Activated CD8-positive, alpha-beta memory T cell treated with anti-CD3 and anti-CD28 coated beads for 24 hours (primary cell): ENCODE results near the gene ART1.
"Not testable (repeated sequence)": the region's sequence is repeated elsewhere in the genome, so short reads cannot be mapped to it uniquely, and the experiment has no call there.

Experiments
- DNase-seq: peaks from one replicate; pipeline ENCODE4 v3.0.0-alpha.2; 2020

Gene ART1

DNA sequence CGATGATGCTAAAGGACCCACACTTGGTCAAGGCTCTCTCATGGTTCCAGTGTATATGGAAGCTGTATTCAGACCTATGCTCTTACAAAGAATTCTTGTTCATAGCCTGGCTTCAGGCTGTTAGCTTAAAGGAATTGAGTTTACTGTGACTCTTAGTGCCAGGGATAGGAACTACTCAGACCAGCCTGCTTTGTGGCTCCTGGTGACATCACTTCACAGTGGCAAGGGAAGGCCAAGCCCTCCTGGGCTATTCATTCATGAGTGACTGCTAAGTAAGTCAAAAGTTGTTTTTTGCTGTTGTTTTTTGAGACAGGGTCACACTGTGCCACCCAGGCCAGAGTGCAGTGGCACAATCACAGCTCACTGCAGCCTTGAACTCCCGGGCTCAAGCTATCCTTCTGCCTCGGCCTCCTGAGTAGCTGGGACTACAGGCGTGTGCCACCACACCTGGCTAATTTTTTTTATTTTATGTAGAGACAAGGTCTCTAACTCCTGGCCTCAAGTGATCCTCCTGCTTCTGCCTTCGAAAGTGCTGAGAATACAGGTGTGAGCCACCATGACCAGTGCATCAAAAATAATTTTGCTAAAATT lies 12.8 kb upstream of the ART1 start:
- no peak for DNase-seq

DNA sequence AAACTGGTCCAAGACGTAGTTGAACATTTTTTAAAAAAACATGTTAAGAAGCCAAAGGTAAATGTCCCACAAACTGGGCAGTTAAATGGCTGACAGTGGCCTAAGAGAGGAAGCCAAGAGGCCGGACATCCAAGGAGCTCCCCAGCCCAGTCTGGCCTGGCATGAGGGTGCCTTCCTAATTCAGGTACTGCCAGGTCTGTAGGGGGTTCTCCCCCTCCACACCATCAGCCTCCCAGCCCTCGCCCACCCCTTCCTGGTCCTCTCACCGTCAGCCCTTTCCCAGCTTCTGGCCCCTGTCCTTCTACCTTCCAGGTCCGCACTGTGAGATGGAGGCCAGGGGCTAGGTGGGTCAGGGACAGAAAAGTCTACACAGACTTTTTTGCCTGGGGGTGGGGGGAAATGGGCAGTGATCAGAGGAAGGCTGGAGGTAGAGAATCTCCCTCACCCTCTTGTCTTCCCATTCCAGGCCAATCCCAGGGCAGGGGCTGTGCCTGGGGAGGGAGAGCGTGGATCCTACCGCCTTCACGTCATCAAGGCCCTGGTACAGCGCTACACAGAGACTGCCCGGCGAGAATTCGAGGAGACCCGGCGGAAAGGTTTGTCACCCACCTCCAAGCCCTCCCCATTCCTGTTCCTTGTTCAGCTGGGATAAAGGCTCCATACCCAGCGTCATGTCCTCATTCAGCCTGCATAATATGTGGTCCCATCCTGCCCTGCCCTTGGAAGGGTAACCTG lies 9.1 kb upstream of the ART1 start:
- no peak for DNase-seq

DNA sequence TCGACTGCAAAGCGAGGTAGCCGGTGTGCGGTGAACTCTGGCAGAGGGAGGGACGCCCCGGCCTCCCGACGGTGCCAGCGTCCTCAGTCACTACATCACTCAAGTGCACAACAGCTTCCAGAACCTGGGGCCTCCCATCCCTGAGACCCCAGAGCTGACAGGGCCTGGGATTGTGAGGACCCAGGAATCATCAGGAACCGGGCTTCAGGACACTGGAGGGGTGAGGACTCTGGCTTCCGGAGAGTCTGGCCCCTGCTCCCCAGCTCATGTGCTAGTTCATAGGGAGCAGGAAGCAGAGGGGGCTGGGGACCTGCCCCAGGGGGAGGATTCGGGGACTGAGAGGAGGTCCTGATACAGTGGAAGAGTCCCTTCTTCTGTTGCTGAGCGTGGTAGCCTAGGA lies 7.7 kb upstream of the ART1 start:
- DNase-seq: no peak

DNA sequence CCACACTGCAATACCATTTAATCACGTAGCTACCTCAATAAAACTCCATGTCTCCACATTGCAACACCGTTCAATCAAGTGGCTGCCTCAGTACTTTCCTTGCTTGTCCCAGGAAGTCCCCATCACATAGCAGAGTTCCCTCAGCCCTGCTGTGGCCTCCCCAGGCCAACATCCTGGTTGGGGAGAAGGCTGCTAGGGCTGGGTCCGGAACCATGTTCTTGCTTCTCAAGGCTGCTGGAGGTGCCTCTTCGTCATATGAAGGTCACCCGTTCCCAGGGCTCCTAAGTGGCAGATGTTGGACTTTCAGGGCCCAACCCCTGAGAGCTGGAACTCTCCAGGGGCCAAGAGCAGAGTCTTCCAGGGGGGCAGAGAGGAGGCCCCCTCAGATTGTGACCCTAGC lies 6.4 kb upstream of the ART1 start:
- no peak for DNase-seq

DNA sequence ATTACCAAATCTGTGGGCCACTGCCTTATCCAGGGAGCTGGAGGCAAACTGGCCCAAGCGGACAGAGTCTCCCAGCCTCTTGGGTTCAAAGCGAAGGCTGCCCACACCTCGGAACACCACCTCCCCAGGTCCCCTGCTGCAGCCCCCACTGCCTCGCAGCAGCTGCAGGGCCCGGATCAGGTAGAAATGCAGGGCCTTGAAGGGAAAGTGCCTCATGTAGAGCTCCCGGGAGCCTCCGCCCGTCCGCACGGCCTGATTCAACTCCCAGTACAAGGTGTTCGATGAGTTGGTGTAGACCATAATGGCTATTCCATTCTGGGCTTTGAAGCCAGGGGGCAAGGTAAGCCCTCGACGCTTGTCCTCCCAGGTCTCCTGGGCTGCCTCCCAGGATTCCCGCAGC lies 5.1 kb upstream of the ART1 start:
- DNase-seq: no peak

DNA sequence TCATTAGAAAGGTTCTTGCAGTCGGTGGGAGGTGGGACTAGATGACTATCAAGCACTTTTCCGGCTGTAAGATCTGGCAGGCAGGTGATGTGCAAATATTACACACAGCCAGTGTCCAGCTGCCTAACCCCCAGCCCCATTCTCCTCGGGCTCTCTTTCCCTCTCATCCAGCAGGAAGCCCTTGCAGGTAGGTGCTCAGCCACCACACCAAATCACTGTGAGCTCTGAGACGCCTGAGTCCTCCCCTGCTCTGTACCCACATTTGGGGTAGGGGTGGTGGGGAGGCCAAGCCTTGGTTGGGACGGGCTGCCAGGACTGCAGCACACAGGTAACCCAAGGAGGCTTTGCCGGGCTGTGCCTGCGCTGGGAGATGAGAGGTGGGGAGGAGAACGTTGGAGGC lies 3.7 kb upstream of the ART1 start:
- DNase-seq: no peak

DNA sequence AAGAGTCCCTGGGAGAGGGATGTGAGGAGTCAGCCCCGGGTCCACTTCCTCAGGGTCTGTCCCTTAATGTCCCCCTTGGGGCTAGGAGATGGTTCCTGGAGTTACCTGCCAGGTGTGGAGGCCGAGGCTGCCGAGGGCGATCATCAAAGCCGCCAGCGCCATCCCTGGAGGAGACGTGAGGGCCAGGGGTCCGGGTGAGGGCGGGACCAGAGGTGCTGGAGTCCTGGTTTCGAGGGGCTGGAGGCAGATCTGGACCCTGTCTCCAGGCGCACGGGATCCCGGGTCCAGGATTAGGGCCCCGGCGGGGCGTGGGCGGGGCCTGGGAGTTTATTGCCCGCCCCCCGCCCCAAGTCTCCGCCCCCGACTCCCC lies 3.2 kb upstream of the ART1 start, which contains the start of gene ART5:
Gene ART5 (minus strand): TSS at position 292 of the 370 bp plus-strand sequence. CDS start 130 bp downstream, at position 162.
- DNase-seq: peak; percentile 59

DNA sequence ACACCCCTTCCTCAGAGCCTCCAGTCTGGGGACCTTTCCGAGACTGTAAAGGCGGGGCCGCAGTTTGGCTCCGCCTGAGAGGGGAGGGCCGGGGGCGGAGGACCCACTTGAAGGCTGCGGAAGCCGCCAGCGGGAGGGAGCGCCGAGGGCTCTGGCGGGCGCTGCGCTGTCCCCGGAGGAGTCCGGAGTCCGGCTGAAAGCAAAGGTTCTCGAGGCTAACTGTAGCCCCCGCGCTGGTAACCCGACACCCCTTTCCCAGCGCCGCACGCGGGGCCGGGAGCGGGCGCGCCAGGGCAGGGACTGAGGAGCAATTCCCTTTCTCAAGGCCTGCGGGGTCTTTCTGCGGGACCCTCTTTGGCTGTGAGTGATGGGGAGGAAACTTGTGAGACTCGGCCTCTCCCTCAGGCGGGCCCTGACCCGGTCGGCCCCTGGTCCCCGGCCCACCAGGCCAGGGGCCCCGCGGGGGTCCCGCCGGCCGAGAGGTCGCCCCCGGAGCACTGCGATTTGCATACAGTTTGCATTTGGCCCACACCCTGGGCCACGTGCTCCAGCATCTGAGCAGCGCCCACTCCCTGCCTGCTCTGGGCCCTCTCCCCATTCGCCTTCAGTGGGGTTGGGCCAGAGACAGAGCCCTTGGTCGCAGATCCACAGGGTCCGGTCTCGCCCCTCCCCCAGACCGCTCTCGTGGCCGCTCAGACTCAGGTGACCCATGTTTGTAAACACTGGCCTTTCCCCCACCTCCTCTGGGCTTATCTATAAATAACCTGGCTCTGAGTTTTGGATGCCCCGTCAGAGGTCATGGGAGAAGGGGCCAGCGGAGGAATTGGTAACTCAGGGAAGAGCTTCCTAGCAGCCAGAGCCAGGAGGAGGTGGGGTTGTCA lies 2.6 kb upstream of the ART1 start:
- peak; percentile 89 for DNase-seq

DNA sequence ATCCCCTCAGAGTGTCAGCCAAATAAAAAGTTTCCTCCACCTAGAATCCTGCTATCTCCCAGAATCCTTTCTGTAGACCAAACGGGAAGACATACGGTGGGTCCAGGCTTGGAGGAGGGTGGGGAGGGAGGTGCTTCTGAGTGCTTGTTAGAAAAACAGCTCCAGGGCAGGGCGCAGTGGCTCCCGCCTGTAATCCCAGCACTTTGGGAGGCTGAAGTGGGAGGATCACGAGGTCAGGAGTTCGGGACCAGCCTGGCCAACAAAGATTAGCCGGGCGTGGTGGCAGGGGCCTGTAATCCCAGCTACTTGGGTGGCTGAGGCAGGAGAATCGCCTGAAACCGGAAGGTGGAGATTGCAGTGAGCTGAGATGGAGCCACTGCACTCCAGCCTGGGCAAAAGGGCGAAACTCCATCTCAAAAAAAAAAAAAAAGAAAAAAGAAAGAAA lies 1.8 kb upstream of the ART1 start:
- not testable (repeated sequence) for DNase-seq

DNA sequence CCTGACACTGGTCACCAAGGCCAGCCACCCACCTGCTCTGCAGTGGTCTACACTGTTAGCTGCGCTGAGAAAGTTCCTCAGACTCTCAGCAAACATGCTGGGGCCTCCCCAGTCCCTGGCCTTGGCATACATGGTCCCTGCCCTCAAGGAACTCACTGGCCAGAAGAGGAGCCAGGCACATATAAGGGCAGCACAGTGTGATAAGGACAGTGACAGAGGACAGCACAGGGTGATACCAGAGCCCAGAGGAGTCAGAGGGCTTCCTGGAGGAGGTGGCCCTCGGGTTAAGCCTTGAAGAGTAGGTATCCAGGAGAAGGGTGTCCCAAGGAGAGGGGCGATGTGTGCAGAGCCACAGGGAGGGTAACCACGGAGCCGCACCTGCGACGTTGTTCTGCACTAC lies 624 bp downstream of the ART1 start:
- no peak for DNase-seq

DNA sequence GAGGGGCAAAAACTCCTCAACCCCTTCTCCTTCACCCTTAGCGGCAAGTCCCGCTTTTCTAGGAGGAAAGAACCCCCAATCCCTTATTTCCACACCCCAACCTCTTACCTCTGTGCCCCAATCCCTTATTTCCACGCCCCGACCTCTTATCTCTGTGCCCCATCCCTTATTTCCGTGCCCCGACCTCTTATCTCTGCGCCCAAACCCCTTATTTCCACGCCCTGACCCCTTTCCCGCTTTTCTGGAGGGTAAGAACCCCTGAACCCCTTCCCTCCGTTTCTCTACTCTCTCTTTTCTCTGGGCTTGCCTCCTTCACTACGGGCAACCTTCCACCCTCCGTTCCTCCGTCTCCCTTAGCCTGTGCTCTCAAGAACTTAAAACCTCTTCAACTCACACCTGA lies 3.9 kb downstream of the ART1 start:
- DNase-seq: not testable (repeated sequence)

DNA sequence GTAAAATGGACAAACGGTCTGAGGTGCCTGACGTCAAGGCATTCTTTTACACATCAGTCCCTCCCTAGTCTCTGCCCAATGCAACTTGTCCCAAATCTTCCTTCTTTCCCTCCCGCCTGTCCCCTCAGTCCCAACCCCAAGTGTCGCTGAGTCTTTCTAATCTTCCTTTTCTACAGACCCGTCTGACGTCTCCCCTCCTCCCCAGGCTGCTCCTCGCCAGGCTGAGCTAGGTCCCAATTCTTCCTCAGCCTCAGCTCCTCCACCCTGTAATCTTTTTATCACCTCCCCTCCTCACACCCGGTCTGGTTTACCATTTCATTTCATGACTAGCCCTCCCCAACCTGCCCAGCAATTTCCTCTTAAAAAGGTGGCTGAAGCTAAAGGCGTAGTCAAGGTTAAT lies 4.4 kb downstream of the ART1 start:
- not testable (repeated sequence) for DNase-seq

DNA sequence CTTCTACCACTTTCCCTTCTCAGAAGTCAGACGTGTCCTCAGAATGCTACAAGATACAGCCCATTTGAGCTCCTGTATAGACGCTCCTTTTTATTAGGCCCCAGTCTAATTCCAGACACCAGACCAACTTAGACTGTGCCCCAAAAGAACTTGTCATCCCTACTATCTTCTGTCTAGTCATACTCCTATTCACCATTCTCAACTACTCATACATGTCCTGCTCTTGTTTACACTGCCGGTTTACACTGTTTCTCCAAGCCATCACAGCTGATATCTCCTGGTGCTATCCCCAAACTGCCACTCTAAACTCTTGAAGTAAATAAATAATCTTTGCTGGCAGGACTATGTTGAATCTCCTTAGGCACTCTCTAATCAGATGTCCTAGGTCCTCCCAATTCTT lies 7.6 kb downstream of the ART1 start:
- not testable (repeated sequence) for DNase-seq

DNA sequence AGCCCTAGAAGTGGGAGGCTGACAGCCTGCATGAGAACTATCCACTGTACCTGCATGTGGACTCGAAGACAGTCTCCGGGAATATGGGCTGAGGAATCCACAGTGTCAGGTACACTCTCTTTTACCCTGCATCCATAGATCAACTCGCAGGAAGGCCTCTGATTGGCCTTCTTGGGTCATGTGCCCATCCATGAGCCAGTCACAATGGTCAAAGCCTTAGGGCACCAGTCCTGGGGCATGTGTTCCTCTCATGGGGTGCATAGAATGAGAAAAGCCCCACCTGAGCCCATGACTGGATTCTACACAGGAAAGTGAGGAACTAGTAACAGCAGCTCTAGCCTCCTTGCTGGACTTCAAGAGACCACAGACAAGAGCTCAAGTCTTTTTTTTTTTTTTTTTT lies 10.6 kb downstream of the ART1 start:
- no peak for DNase-seq

DNA sequence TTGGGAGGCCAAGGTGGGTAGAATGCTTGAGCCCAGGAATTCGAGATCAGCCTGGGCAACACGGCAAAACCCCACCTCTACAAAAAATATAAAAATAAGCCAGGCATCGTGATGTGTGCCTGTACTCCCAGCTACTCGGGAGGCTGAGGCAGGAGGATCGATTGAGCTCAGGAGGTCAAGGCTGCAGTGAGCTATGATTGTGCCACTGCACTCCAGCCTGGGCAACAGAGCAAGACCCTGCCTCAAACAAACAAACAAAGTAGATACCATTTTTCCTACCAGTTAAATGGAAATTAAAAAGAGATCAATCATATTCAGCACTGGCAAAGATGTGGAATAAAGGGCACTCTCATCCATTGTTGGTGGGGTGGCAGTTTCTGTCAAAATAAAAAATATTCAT lies 12.4 kb downstream of the ART1 start:
- DNase-seq: not testable (repeated sequence)

DNA sequence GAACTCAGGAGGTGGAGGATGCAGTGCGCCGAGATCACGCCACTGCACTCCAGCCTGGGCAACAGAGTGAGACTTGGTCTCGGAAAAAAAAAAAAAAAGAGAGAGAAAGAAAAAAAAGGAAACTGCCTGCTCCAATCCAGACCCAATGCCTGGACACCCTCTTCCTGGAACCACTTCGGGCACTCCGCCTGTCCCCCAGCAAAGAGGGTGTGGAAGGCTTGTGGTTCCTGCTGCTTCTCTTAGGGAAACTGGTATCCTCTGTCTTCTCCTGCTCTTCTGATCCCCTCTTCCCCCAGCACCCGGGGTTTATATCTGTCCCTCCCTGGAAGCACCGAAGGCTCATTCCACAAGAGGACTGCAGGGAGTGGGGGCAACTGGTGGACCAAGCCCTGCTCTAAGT lies 13.3 kb downstream of the ART1 start:
- DNase-seq: no peak

DNA sequence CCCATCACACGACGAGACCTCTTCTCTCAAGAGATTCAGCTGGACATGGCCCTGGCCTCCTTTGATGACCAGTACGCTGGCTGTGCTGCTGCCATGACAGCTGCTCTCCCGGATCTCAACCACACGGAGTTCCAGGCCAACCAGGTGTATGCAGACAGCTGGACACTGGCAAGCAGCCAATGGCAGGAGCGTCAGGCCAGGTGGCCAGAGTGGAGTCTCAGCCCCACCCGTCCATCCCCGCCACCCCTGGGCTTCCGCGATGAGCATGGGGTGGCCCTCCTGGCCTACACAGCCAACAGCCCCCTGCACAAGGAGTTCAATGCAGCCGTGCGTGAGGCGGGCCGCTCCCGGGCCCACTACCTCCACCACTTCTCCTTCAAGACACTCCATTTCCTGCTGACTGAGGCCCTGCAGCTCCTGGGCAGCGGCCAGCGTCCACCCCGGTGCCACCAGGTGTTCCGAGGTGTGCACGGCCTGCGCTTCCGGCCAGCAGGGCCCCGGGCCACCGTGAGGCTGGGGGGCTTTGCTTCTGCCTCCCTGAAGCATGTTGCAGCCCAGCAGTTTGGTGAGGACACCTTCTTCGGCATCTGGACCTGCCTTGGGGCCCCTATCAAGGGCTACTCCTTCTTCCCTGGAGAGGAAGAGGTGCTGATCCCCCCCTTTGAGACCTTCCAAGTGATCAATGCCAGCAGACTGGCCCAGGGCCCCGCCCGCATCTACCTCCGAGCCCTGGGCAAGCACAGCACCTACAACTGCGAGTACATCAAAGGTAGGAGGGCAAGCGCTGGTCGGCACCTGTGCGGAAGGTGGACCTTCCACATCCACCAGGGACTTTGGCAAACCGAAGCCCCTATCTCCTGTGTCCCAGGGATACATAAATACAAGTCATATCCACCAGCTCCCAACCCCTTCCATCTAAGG lies 14.9 kb downstream of the ART1 start:
- DNase-seq: peak; percentile 48

DNA sequence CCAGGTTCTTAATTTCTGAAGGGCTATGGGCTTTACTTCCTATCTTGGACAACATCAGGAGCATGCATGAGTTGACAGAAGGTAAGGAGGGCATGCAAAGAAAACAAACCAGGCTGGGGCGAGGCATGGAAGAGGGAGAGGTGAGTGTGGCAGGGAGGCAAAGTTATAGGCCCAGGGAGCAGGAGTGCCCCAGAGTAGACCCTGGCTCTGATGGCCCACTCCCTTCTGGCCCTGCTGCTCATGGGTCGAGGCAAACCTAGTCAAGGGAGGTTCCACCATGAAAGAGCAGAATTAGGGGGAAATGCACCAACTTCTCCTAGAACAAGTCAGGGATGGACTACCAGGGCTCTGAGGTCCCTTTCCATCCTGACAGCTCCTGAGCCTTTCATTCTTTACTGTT lies 16.0 kb downstream of the ART1 start:
- peak; percentile 42 for DNase-seq

DNA sequence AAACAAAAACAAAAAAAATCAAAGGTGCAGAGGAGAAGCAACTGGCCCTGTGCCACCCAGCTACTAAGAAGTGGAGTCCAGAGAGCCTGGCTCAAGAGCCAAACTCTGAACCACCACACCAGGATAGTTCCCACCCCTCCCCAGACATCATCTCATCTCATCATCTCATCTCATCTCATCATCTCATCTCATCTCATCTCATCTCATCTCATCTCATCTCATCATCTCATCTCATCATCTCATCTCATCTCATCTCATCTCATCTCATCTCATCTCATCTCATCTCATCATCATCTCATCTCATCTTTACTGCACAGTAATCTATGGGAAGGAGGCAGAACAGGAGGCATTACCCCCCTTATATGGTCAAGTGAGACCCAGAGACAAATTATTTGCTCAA lies 17.9 kb downstream of the ART1 start:
- DNase-seq: no peak

DNA sequence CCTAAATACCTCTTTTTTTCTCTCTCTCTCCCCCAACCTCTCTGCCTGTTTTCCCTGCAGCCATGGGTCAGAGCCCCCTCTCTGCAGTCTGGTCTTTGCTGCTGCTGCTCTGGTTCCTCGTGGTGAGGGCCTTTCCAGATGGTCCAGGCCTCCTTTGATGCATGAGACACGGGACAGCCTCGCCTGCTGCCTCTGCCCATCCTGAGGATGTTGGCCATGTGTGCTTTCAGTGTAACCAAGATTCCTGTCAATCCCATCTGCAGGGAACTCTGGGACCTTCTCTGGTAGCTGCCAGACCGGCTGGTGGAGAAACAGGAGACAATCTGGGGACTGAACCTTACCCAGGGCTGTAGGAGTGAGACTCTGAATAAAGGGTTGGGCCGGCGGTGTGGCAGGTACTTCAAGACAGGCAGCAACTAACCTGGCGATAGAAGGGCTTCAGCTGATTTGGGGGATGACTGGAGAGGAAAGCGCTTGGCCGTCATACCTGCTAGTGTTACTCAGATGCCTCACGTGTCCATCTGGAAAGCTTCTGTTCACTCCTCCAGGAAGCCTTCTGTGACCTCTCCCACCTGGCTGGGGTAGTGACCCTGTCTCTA lies 19.2 kb downstream of the ART1 start:
- DNase-seq: no peak

DNA sequence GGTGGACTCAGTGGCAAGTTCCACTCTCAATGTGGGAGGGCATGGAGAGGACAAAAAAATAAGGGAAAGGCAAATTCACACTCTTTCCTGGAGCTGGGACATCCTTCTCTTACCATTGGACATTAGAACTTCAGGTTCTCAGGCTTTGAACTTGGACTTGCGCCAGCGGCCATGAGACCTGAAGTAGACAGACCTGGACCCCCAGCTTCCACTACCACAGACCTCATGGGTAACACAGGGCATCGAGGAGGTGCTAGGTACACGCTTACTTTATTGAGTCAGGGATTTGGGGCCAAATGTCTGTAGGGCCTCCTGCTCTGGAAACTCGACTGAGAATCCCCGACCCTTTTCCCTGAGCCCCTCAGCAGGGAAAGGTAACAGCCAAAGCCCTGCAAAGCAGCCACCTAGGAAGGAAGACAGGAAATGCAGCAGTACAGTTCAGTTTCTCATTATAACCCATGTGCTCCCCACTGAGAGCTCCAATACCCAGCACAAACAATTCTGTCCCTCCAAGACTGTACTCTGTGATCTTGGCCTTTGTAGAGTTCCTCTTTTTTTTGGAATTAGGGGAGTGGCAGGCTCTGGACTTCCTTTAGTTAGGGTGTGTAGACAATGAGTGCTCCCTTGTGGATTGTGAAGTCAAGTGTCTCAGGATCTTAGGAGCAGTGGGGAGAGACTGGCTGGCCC lies 20.6 kb downstream of the ART1 start:
- peak; percentile 30 for DNase-seq
